Stimulated activated CD4-positive, alpha-beta T cell treated with anti-CD3 and anti-CD28 coated beads, Interleukin-2, amount 100 ng/mL, for 48 hours (primary cell): ENCODE measurements around the gene CRACR2B.

ENCODE experiments used
- DNase-seq, 2 donors: peaks; one replicate each; pipeline ENCODE4 v3.0.0-alpha.2; 2020

The CRACR2B gene

DNA sequence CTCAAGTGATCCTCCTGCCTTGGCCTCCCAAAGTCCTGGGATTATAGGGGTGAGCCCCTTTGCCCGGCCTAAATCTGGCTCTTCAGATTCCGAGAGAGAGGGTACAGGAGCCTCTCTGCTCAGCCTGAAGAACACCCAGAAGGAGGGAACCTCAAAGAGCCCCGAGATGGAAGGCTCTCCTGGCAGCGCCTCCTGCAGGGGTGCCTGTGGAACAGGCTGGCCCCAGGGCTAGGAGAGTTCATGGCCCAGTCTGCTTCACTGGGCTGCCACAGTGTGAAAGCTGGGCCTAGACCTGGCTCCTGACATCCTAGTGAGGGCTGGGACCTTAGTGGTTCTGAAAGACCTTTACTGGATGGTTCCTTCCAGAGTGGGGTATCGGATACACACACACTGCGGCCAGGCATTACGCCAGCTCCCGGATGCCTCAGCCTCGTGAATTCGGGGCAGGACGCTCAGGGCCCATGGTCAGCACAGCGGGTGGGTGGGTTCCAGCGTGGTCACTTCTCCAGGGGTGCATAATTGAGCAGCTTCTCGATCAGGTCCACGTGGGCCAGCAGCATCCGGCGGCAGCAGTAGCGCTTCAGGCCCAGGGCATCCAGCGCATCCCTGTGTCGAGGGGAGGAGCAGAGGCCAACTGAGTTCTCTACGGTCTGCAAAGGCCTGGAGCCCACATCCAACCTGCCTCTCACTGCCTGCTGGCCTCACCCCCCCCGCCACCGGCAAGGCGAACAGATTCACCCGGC is 12.3 kb downstream of the CRACR2B start:
- DNase-seq = no peak

DNA sequence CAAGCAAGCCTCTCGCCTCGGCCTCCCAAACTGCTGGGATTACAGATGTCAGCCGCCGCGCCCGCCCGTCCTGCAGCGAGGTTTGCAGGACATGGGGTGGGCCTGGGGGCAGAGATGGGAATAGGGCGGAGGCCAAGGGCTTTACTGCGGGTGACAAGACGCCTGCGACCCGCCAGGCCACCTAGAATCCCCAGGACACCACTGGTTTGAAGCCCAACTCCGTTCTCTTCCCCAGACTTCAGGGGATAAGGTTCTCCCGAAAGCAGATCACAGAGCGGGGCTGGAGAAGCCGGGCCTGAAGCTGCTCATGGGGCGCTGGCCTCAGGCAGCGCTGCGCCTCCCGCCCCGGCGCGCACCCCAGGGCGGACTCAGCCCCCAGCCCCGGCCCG is 14.3 kb downstream of the CRACR2B start:
- DNase-seq = no peak

DNA sequence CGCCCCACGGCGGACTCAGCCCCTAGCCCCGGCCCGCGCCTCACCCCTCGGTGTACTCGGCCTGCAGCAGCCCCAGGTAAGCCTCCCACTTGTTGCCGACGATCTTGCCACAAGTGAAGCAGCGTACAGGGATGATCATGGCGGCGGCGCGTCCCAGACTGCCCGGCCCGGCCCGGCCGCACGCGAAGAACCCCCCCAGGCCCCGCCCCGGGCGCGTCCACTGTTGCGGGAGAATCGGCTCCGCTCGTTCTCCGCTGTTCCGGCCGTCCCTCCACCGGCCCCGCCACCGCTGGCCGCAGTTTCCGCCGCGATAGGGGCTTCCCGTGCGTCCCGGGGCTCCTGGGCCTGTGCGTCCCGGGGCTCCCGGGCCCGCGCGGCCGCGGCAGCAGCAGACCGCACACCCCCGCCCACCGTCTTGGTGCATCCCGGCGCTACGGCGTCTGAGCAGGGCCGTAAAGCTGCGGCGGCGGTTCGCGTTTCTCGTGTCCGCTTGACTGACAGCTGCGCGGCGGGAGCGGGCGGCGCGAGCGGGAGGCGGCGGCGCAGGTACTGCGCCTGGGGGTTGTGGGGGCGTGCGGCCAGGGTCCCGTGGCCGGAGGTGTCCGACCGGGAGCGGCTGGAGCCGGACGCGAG is 14.8 kb downstream of the CRACR2B start, which contains the start of the genes POLR2L and TSPAN4:
POLR2L (minus strand) TSS at position 160 of the 633 bp plus-strand sequence; CDS start at position 139, 21 bp downstream.
TSPAN4 (plus strand) TSS at position 483 of the 633 bp plus-strand sequence. CDS start 7,453 bp downstream, outside the sequence.
- DNase-seq = peak; percentile 83 to 88

DNA sequence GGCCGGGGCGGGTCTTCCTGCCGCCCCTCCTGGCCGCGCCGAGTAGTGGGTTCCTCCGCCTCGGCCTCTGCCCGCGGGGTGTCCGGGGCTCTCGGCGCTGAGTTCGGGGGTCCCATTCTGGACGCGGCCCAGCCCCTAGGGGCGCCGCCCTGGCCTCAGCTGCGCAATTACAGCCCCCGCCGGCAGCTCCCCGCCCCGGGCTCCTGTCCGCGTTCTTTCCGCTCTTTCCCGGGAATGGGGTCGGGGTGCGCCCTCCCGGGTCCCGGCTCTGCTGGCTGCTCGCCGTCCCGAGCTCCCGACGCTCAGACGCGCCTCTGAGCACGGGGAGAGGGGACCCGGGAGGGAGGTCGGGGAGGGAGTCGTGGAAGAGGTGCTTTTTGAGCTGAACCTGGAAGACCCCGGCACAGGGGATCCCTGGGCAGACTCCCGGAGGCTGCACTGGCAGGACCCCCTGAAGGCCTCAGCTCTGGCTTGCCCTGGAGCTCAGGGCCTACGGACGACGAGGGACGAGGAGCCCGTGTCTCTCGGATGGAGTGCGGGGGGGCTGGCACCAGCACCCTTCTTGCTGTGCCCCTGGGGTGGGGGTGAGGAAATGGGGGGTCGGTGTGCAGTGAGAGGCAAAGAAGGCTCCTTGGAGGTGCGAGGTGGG is 15.5 kb downstream of the CRACR2B start:
- DNase-seq = no peak

DNA sequence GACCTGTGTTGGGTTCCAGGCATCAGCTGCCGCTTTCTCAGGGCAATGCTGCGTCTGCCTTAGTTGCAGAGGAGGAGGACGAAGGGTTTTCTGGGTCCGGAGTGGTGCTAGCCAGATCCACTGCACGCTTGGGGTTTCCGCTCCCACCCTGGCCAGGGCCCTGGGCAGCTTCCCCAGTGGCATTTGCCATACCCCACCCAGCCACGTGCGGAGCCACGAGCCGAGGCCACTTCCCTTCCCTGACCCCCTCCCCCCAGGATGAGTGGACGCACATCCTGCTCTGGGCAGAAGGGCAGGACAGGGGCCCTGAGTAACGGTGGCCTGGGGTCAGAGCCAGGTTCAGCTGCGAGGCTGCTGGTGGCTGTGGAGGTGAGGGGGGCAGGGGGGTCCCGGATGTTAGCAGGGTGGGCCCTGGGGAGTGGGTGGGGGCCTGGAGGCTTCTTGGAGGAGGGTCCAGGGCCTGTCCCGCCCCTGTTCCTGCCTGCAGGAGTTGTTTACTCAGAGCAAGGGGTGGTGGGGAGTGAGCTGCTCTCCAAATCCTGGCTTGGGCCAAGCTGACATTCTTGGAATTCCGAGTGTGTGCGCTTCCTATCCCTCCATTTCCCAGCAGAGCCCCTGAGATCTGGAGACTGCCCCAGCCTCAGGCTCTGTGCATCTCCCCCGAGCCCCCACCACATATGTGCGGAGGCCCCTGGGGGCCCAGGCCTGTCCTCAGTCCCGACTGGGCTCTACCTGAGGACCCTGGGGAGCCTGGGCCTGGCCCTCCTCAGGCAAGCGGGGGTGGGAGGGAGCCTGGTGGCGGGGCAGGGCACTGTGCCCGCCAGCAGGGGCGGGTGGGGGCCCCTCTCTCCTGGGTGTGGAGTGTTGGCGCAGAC is 16.3 kb downstream of the CRACR2B start:
- DNase-seq = no peak

DNA sequence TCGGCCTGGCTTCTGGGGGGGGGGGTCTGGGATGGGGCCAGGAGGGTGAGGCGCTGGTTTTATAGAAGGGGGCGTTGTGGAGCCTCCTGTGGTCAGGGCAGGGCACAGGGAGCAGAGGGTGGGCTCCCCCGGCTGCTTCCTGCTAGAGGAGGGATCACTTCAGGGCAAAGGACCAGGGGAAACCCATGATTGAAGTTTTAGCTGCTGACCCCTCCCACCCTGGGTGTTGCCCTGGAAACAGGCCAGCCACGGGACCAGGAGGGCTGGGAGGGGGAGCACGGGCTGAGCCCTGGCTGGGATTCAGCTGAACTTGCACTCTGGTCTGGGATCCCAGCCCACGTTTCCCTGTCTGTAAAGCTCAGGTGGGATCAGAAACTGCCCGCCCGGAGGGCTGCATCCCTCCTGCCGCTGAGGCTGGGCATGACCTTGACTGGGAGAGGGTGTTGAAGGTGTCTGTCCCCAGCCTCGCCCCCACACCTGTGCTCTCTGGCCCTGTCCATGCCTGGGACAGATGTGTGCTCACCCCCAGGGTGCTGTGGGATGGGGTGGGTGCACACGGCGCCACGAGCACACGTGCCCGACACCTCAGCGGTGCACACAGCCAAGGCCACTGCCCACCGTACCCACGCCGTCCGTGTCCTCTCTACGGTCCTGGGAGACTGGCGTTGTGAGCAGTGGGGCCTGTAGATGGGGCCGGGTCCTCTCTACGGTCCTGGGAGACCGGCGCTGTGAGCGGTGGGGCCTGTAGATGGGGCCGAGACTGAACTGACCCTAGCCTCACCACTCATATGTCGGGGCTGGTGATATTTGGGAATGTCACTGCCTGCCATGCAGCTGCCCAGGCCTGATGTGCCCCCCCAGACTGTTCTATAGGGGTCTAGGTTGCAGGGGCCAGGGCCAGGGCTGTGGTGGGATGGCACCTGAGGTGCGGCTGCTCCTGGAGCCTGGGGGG is 17.2 kb downstream of the CRACR2B start:
- no peak for DNase-seq

DNA sequence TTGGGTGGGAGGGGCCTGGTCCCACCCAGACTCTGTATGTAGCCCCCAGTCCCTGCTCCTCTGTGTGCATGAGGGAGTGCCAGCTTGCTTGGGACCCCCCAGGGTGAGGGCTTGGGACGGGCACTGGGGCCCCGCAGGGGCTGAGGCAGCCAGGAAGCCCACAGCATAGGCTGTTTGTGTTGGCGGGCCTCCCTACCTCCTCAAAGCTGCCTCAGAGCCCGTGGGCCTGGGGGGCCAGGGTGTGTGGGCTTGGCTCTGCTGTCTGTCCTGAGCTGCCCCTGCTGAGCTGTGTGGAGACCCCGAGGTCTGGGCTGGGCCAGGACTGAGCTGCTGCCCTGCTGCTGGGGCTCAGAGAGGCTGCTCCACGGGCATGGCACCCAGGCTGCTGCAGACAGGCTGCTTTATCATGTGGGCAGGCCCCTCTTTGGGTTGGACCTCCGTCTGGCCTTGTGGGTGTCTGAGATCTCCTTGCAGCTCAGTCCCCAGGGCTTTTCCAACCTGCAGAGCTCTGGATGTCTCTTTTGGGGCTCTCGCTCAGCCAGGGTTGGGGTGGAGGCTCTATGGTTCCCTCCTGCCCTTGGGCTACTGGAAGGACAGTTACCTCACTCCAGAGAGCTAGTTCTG is 18.3 kb downstream of the CRACR2B start:
- no peak for DNase-seq

DNA sequence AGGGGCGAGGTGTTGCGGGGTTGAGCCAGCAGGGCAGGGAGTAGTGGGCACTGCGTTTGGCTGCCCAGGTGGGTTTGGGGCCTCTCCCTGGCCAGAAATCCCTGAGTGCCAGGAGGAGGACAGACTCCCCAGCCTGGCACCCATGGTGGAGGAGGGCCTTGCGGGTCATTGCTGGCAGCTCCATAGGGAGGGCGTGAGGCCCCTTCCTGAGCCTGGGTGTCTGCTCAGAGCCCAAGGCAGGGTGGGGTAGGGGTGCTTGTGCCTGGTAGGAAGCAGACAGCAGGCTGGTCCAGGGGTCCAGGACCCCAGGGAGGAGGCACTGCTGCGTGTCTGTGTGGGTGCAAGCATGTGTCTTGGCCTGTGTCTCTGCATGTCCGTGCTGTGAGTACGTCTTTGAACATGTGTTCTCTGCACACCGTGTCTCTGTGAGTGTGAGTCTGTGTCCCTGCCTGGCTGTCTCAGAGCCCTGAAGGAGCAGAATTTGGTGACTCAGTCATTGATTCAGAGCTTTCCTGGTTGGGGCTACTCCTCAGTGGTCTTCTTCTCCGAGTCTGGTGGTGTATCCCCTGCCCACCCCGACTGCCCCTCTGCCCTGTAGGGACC is 18.9 kb downstream of the CRACR2B start:
- DNase-seq = no peak

DNA sequence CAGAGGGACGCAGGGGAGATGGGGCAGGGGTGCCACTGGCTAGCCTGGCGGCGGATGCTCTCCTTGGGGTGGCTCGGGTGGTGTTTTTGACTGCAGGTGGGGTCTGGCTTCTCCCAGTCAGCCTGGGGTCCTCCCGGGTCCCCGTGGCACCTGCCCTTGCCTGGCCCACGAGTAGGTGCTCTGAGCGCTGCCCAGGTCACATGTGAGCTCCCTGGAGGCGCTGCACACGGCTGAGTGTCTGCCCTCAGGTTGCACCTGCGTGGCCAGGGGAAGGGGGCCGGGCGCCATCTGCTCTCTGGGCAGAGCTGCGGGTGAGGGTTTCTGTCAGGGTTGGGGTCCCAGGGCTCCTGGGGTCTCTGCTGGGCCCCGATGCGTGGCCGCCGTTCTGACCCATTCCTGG is 20.2 kb downstream of the CRACR2B start:
- no peak for DNase-seq

DNA sequence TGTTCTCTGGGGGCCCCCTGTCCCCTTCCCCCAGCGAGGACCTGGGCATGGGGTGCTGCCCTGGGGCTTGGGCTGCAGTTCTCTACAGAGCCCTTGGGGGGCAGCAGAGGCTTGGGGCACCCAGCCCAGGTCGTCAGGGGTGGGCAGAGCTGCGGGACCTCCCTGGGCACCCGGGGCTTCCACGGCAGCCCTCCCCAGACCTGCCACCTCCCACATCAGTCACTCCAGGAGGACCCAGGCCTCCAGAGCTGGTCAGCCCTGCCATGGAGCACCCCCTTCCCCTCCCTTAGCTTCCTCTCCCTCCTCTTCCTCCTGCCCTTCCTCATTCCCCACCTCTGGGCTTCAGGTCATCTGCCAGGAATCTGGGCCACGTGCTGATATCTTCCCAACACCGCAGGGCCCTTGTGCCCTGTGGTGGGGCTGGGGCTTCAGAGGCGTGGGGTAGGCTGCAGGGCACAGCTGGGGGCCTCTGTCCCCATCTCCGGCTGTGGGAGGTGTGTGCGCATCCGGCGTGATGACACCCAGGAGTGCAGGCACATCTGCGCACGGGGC is 20.7 kb downstream of the CRACR2B start:
- peak; percentile 63 to 68 for DNase-seq

DNA sequence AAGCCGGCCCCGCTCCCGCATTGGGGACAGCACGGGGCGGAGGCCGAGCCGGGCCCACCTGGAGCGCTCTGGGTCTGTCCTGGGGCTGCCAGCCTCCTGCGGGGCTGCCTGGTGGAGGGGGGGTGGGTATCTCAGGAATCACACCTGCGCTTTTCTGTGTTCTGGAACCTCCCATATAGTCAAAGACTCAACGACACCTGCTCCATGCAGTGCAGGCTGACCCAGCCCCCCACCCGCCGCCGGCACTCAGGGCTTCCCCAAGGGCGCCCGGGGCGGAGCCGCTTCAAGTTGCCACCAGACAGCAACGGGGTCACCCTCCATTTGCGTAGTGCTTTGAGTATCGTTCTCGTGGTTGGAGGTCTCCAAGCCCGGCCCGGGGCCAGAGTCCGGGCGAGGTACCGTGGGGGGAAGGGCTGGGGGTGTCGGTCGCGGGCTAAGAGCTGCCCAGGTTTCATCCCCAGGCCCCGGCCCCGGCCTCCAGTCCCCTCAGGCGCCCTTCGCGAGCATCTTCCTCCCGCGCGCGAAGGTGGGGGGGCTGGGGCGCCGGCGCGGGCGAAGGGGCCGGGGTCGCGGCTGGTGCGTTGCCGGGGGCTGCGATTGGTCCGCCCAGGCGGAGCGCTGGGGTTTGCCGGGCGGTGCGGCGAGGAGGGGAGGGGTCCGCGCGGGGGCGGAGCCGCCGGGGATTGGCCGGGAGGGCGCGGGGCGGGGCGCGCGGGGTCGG is 21.5 kb downstream of the CRACR2B start:
- no peak for DNase-seq

DNA sequence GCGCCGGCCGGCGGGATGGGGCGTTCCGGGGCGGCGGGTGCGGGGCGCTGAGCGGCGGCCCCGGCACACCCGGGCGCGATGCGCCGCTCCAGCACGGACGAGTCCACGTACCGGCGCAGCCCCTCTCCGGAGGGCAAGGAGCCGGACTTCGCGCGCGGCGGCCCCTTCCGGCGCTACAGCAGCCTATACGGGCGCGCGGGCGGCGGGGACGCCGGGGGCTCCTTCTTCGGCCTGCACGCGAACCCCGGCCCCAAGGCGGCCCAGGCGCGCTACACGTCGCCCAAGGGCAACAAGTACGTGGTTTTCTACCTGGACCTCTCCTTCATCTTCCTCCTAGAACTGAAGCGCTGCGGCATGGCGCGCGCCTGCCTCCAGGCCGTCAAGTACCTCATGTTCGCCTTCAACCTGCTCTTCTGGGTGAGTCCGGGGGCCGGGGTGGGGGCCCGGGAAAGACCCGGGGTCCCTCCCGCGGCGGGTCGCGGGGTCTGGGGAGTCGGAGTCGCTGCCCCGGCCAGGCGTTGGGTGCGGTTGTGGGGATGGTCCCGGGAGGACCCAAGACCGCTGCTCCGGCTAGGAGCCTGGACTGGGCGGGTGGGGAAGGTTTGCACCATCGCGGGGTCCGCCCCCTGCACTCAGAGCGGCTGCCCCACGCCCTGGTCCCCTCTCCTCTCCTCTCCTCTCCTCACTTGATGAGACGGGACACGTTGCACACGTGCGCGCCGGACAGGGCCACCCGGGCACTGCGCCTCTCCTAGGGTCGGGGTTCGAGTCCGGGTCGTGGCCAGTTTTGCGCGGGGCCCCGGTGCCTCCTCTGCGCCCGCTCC is 22.4 kb downstream of the CRACR2B start:
- no peak for DNase-seq

DNA sequence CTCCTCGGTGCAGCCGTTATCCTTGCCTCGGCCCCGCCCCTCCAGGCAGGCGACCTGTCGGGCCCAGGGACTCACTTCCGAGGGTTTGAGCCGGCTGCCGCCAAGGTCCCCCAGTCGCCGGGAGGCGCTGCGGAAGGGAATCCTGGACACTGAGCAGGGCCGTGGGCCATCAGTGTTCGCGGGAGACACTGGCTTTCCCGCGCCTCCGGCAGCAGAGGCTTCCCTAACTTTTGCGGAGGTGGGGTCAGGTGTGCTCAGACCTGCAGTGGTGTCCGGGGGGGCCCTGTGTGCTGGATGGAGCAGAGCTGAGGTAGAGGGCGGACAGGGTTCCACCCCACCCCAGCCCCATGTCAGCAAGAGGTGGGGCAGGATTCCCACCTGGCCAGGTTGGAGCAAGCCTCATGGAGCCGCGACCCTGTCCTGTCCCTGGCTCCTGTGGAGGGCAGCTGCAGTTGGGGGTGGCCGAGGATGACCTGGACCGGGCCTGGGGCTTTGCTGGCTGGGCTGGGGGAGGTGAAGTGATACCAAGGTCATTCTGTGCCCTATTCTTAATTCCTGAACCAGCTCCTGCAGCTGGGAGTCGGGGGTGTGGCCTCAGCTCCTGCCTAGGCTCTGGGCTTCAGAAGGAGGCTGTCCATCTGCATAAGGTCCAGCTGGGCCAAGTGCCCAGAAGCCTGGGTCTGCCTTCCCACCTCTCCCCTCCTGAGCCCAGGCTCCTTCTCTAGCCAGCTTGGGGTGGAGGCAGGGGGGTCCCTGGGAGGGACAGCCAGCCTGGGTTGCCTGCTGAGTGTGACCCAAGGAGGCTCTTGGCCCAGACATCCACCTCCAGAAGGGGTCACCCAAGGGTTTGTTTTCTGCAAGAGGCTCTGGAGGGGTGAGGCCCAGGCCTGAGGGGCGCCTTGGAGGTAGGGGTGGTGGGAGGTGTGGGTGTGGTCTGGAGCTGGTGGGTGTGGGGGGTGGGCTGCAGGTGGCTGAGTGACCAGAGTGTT is 23.4 kb downstream of the CRACR2B start:
- no peak for DNase-seq

DNA sequence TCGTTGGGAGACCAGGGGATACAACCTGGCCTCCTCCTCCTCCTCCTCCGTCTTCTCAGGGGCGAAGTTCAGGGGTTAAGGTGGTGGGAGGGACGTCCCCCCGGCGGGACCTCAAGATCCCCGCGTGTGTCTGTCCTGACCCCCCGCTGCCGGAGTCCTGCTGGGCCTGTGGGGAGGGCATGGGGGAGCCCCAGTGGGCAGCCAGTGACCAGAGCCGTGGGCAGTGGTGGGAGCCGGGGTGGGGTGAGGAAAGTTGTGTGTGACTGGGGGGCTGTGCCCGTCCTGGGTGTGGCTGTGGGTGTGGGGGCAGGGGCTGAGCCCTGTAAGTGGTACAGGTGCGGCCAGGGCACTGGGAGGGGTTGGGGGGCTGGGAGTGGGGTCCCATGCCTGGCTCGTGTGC is 25.0 kb downstream of the CRACR2B start:
- DNase-seq = no peak

DNA sequence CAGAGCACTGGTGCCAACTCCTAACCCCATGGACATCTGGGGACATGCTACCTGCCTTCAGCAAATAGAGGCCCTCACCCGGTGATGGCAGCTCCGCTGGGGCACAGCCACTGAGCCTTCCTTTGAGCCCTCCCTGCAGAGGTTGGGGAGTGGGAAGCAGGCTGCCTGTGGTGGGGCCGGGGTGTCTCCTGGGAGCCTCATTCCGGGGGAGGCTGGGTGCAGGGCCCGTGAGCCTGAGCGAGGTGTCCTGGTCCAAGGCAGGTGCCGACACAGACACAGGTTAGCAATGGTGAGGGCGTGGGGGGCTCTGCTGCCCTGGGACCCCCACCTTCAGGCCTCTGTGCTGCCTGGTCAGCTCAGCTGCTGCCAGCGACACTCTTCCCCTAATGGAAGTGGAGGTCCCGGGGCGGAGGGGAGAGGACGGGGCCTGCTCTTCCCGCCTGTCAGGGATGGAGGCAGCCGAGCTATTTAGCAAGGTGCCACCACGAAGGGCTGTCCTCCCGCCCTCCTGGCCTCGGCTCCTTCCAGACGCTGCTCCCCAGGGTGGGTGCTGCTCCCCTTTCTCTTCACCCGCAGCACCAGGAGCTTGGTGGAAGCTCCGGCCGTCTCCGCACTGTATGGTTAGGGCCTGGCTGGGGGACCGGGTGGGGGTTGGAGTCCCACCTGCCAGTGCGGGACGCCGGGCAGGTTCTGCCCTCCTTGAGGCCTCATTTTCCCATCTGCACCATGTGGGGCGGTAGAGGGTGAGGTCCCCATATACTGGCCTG is 26.1 kb downstream of the CRACR2B start:
- no peak for DNase-seq

DNA sequence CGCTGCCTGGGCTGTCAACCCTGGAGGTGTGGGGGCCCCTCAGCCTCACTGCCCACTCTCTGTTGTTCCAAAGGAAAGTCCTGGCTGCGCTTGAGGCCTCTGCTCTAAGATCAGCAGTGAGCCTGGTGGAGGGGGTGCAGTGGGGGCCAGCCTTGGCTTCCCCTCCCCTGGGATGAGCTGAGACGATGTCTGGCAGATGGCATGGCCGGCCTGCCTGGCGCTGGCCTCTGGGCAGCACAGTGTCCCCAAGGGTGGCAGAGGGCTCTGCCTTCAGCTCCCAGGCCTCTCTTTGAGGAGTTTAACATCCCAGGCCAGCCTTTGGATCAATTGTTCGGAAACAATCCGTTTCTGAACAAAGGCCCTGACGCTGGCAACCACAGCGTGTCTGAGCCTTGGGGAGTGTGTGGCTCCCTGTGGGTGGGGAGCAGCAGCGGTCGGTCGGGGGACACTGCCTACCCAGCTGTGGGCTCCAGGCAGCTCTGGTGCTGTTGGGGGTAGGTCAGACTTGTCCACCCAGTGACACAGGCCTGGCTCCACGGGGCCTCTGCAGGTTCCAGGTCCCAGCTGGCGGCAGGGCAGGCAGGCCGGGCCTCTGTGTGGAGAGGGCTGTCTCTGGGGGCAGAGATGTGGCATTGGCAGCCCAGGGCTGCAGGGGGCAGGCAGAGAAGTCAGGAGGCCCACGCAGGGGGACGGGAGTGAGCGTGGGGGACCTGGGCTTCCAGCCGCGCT is 27.0 kb downstream of the CRACR2B start:
- DNase-seq = no peak
